CD4-positive, alpha-beta T cell treated with Interleukin-2 at 100 ng/mL for 4 hours (primary cell): Measurements from ENCODE around the gene PPP2R5A.
"Not testable (repeated sequence)": the region's sequence is repeated elsewhere in the genome, so short reads cannot be mapped to it uniquely, and the experiment has no call there.

ENCODE experiments used
- DNase-seq: peaks from one replicate; pipeline ENCODE4 v3.0.0-alpha.2; 2020; ENCODE audit warnings: low spot score

PPP2R5A gene

DNA sequence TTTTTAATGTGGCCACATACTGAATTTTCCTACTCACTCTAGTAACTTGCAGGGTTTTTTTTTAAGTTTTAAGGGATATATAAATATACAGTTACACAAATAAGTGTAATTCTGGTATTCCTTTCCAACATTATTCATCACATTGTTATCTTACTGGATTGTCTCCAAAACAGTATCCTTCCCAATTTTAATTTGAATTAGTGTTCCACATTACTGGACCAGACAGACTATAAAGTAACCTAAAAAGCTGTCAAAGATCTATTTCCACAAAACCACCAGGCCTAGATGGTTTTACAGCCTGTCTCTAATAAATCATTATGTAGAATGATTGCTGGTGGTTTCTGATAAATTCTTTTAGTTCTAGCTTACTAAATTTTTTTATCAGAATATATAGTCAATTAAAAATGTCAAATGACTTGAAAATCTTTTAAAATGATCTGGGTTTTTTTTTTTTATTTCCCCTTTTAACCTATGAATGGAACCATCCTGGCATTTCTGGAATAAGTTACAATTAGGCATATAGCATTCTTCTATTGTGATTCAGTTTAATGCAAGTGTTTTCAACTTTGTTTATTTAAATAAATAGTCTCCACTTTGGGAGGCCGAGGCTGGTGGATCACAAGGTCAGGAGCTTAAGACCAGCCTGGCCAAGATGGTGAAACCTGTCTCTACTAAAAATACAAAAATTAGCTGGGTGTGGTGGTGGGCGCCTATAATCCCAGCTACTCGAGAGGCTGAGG, 70.2 kb downstream of the PPP2R5A start:
- DNase-seq: no peak

DNA sequence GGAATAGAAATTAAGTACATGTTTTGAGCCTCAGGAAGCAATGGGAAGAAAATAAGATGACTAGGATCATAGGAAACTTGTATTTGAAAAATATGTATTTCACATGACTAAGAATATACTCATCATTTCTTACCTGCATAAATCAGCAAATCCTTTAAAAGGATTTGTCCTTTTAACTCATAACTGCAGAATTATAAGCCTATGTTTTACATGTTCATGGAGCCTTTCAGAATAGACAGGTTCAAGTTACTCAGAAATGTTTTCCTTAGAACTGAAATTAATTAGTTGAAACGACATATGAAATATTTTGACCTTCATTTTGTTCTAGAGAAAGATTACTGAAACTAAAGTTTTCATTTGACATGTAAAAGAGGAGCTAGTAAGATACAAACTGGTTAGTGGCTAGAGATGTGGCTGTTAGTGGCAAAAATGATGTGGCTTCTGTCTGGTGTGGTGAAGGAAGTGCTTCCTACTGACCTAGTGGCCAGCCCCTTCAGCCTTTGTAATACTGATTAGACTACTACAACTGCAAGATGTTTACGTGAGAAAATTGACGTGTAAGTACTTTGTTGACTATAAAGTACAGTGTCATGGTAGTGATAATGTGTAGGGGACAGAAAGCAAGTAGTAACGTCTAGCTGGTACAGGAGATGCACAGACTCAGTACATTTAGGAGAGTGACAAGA, 74.7 kb downstream of the PPP2R5A start:
- no peak for DNase-seq

DNA sequence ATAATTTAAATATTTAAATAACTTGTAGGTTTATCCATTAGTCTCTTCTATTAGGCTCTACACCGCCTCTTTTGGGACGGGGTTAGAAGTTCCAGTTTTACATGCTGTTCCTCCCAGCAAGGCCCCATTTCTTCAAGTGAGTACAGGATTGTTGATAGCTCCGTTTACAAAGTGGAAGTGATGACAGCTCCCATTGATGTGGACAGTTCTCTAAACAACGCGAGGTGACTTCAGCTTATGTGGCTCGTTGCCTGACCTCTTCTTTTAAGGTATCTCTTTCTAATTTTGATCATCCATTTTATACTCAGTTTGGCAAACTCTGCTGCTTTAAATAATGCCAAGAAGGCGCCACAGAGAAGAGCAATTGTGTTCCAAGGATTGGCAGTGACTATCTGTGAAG, 79.8 kb downstream of the PPP2R5A start:
- no peak for DNase-seq

DNA sequence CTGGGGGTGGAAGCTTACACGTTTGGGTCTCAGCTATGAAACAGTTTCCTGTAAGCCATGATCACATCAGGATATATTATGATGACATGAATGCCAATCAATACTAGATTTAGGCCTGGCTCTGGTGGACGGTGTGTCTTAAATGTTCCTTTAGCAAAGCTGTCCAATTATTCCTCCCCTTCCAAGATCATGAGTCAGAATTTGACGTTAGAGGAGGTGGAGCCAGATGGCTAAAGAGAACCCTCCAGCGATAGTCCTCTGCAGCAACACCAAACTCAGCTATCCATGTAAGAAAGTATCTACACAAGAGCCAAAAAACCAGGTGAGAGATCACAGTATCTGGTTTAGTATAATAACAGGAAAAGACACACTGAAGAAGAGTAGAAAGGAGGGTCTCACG, 81.7 kb downstream of the PPP2R5A start:
- no peak for DNase-seq

DNA sequence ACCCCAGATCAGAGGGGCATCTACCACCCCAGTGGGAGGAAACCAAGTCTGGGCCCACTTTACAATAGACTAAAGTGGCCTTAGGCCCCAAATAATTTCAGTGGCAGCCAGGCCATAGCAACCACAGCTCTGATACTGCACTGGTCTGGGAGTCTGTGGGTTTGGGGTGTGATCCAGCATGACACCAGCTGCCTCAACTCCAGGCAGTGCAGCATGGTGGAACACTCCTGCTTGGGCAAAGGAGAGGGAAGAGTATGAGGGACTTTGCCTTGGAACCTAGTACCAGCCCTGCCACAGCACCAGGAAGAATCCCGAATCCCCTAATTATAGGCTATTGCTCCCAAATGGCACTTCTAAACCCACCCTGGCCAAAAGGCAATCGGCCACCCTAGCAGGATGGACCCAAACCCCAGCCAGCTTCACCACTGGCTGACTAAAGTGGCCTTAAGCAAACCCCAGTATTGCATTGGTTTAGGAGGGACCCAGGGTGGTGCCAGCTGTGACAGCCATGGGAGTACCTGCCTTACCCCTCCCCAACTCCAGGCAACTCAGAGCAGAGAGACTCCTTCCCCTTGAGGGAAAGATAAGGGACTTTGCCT, 82.4 kb downstream of the PPP2R5A start:
- DNase-seq: no peak

DNA sequence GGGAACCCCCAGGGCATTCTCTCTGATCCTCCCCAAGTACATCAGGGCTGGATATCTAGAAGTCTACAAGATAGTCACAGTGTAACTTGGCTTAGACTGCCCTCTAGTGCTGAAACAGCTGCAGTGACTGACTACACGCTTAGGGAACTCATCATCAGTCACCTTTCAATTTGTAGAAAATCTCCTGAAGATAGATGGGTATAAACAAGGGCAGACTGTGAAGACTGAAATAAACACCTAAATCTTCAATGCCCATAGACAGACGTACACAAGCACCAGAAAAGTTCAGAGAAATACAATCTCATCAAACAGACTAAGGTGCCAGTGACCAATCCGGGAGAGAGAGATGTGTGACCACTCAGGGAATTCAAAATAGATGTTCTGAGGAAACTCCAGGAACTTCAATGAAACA, 82.9 kb downstream of the PPP2R5A start:
- peak; percentile 71 for DNase-seq

DNA sequence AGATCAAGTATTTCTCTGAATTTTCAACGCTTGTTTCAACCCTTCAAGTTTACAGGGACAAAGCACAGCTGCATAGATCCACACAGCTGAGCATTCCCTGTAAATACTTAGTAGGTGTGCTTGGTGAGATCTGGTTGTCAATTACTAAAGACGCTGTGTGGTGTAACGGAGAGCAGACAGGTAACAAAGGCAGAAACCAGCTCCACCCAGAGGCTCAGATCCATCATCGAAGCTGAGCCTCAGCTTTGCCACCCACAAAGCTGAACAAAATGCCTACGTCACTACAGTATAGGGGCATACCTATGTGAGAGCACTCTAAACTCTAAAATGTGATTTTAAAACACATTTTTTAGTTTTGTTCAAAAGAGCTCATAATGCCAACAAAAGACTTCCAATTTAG, 90.8 kb downstream of the PPP2R5A start:
- no peak for DNase-seq

DNA sequence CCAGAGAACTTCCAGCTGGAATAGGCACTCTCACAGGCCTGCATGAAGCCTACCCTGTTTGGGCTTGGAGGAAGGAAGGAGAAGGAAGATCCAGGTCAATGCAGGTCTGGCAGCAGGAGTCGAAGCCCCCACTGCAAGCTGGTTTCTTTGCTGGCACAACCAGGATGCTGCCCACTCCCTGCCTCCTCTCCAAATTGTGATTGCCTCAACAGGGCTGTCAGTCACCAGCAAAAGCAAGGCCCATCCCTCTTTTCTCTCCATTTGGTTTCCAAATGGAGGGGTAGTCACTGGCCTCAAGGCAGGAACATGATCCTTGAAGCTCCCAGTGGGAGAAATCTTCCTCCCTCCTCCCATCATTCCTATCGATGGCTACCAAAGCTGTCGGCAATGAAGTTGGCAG, 92.4 kb downstream of the PPP2R5A start:
- no peak for DNase-seq

DNA sequence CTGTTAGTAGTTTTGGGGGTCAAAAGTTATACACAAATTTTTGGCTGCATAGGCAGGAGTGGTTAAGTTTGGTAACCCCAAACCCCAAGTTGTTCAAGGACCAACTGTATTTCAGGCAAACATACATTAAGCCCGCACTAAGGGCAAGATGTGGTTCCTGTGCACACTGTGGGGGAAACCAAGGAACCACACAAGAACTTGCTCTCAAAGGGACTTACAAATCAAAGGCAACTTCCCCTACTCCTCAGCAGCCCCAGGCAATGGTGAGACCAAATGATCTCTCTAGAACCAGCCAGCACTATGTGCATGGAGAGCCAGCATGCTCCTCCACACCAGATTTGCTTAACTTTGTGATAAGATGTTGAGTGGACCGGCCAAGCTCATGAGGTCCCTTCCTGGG, 94.2 kb downstream of the PPP2R5A start:
- DNase-seq: no peak

DNA sequence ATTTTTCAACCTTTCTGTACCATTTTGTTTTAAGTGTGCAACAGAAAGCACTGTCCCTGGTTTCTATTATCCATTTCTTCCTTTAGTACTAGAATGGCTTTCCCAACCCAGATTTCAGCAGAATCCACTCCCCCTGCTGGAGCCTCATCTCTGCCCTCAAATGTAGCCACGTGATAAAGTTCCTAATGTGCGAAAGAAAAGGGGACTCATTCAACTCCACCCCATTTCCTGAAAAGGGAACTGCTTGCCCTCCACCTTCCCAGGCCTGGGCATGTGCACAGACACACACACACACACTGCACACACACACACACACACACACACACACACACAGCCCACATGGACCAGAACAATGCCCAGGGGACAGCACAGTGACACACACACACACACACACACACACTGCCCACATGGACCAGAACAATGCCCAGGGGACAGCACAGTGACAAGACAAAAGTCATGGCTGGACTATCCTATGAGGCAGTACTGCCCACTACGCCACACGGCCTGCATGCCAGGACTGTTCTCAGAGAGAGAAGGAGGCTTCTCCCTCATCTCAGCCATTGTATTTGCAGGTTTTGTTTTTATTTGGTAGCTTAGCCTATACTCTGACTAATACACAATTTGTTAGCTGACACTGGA, 96.3 kb downstream of the PPP2R5A start:
- DNase-seq: no peak

DNA sequence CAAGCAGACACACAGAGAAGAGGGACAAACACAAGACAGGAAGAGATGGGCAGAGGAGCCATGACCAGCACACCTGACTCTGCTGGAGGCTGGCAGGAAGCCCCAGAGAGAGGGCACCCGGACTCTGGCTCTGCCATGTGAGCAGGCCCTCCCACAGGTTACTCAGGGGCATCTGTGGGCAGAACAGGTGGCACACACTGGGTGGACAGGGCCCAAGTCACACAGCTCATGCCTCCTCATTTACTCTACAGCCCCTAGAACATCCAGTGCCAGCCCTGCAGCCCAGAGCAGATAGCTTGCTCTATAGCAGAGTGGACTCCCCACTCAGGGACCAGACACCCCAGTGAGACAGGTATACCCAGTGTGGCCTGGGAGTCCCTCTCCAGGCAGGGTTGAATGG, 100.8 kb downstream of the PPP2R5A start:
- DNase-seq: no peak

DNA sequence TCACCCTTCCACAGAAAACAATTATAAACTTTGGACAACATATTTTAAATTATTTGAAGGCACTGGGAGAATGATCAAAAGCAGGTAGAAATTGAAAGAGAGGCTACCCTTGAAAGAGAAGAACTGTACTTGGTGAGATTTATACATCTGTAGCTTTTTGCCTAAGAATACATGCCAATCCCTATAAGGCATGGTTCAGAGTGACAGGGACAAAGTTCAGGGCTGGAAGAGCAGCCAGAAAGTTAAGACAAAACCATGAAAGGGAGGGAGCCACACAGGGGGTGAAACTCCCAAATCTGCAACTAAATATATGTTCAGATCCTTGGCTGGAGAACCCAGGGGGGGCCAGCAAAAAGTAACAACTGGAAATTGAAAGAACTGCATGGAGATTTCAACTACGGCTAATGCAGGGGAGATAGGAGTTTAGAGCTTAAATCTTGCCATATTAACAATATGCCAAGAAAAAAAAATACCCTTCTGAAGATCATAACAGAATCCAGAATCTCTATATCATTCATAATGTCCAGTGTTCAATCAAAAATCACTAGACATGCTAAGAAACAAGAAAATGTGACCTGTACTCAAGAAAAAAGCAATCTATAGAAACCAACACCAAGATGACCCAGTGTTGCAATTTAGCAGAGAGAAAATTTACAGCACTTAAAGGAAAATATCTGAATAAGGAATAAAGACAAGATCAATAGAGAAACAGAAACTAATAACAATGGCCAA, 103.9 kb downstream of the PPP2R5A start:
- DNase-seq: no peak

DNA sequence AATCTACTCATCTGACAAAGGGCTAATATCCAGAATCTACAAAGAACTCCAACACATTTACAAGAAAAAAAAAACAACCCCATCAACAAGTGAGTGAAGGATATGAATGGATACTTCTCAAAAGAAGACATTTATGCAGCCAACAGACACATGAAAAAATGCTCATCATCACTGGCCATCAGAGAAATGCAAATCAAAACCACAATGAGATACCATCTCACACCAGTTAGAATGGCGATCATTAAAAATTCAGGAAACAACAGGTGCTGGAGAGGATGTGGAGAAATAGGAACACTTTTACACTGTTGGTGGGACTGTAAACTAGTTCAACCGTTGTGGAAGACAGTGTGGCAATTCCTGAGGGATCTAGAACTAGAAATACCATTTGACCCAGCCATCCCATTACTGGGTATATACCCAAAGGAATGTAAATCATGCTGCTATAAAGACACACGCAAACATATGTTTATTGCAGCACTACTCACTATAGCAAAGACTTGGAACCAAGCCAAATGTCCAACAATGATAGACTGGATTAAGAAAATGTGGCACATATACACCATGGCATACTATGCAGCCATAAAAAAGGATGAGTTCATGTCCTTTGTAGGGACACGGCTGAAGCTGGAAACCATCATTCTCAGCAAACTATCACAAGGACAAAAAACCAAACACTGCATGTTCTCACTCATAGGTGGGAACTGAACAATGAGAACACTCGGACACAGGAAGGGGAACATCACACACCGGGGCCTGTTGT, 110.6 kb downstream of the PPP2R5A start:
- not testable (repeated sequence) for DNase-seq

DNA sequence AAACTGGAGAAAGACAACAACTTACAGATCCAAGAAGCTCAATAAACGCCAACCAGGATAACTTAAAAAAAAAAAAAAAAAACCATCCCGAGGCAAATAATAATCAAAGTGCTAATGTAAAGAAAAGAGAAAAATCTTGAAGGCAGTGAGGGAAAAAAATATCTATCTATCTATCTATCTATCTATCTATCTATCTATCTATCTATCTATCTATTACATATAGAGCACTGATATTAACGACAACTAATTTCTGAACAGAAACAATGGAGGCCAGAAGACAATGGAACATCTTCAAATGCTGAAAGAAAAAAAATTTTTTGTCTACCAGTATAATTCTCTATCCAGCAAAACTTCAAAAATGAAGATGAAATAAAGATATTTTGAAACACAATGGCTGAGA, 111.4 kb downstream of the PPP2R5A start:
- DNase-seq: no peak

DNA sequence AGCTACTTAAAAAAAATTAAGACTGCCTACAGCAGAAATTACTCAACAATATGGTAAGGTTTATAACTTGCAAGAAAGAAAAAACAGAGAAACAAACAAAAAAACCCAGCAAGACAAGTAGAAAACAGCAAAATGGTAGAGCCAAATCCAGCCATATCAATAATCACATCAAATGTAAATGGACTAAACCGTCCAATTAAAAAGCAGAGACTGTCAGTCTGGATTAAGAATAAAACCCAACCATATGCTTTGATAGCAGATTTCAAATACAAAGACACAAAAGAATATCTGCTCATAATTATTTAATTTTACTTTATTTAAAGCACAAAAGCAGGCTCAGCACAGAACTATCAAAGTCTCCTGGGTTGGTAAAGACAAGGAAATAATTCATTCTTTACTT, 112.0 kb downstream of the PPP2R5A start:
- DNase-seq: no peak

DNA sequence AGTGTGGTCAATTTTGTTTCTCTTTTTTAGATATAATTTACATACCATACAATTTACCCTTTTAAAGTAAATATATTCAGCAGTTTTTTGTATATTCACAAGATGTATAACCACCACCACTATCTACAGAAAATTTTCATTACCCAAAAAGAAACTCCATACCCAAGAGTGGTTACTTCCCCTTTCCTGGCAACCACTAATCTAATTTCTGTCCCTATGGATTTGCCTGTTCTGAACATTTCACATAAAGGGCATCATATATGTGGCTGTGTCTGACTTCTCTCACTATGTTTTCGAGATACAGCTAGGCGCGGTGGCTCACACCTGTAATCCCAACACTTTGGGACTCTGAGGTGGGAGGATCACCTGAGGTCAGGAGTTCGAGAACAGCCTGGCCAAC, 115.8 kb downstream of the PPP2R5A start:
- DNase-seq: no peak

DNA sequence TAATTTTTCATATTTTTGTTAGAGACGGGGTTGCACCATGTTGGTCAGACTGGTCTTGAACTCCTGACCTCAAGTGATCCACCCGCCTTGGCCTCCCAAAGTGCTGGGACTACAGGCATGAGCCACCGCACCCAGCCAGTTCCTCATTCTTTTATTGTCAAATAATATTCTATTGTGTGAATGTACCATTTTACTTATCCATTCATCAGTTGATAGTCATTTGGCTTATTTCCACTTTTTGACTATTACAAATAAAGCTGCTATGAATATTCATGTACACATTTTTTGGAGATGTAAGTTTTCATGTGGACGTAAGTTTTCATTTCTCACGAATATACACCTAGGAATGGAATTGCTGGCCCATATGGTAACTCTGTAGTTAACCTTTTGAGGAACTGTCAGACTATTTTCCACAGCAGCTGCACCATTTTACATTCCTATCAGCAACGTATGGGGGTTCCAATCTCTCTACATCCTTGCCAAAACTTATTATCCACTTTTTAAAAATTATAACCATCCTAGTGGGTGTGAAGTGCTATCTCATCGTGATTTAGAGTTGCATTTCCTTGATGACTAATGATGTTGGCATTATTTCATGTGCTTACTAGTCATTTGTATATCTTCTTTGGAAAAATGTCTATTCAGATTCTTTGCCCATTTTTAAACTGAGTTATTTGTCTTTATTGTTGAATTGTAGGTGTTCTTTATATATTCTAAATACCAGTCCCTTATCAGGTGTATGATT, 116.8 kb downstream of the PPP2R5A start:
- no peak for DNase-seq

DNA sequence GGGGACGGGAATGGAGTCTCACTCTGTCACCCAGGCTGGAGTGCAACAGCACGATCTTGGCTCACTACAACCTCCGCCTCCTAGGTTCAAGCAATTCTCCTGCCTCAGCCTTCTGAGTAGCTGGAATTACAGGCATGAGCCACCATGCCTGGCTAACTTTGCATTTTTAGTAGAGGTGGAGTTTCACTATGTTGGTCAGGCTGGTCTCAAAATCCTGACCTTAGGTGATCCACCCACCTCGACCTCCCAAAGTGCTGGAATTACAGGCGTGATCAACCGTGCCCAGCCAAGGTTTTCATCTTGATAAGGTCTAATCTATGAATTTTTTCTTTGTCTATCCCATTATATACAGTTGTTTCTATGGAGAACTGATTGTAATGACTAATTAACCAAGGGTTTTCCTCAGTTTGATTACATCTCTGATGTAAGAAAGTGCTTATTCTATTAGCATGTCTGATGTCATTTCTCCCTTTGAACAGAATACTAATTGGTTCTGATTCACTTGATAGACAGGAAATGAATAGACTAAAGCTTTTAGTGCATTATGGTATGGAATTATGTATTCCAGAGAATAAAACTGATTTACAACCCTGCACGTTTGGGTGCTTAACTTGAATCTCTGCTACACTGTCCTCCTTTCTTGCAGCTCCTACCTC, 117.6 kb downstream of the PPP2R5A start:
- no peak for DNase-seq

DNA sequence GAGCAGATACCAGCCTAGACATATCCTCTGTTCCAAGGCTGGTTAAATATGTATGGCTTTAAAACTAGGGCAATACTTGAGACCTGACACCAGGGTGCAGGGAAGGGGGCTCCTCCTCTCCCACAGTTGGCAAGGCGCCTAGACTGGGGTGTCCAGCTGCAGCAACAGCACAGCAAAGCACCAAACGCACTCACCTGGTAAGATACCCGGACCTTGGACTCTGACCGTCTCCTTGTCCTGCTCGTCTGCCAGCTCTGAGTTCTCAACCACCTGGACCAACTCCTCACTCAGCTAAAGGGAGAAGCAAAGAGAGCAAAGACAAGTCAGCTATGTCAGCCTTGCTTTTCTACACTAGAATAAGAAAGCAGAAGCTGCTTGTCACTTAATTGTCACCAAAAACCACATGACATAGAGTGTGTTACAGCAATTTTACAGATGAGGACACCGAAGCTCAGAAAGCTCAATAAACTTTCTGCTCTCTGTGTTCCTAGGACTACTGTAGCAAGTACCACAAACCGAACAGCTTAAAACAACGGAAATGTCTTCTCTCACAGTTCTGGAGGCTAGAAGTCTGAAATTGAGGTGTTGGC, 125.1 kb downstream of the PPP2R5A start:
- no peak for DNase-seq
